GM18498 (cell line): ENCODE results near the gene DISC1.
"Not testable (repeated sequence)": the region's sequence is repeated elsewhere in the genome, so short reads cannot be mapped to it uniquely, and the experiment has no call there.

Experiments used
- ATAC-seq: cut with Tn5 transposase; IDR thresholded peaks from one replicate; pipeline ENCODE4 v1.9.1; 2021; ENCODE audit warnings: mild to moderate bottlenecking, moderate library complexity; ENCODE audit not compliant: unreplicated experiment

The DISC1 gene

GRCh38 chr1:231872461-231872910 lies 245.9 kb downstream of the DISC1 start:
- no peak for ATAC-seq

- no peak for ATAC-seq
Observed at GRCh38 chr1:231878737-231879136, 252.1 kb downstream of the DISC1 start.

- no peak for ATAC-seq
Observed at GRCh38 chr1:231879296-231879695, 252.7 kb downstream of the DISC1 start.

- ATAC-seq = no peak
Observed at GRCh38 chr1:231882333-231882732, 255.7 kb downstream of the DISC1 start.

- ATAC-seq = no peak
Observed at GRCh38 chr1:231882790-231883189, 256.2 kb downstream of the DISC1 start.

GRCh38 chr1:231883382-231883781 lies 256.8 kb downstream of the DISC1 start:
- no peak for ATAC-seq

GRCh38 chr1:231885209-231885854 lies 258.7 kb downstream of the DISC1 start:
- ATAC-seq = no peak

GRCh38 chr1:231887166-231887565 lies 260.6 kb downstream of the DISC1 start:
- ATAC-seq = no peak

- ATAC-seq = no peak
Observed at GRCh38 chr1:231887866-231888265, 261.3 kb downstream of the DISC1 start.

DNA sequence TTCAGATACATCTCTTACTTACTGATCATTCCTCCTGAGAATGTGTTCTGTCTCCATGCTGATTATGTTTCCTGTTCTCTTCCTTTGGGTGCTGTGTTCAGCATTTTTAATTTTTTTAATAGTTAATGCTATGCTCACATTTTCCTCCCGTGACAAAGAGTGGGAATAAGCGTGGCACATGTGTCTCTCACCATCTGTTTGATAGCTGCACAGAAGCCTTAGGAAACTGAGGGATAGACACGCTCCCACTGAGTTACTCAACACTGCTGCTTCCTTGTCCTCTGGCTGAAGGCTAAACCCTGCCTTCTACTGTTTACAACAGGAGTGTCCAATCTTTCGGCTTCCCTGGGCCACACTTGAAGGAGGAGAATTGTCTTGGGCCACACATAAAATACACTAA lies 264.2 kb downstream of the DISC1 start:
- ATAC-seq = no peak

DNA sequence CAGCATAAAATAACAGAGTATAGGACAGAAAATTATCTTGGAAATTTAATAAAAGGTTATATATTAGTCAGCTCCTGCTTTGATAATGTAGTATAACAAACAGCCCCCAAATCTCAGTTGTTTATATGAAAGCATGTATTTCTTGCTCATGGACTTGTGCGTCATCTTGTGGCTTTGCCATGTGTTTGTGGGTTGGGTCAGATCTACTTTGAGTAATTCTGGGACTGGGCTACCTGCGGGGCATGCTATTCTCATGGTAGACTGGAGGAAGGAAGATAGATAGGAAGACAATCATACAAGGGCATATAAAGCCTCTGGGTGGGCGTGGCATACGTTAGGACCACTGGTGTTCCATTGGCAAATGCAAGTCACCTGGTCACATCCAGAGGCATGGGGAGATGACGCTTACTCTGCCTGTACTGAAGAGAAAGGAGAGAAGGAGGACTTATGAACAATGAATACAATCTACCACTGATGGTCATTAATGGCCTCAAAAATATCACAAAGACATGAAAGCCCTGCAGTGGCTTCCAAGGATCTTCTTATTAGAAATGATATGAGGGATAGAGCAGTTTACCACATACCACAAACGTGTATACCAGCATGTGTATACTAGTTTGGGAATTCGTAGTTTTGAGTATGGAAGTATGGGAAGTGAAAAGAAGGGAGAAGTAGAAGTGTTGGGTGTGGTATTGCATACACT lies 267.0 kb downstream of the DISC1 start:
- no peak for ATAC-seq

DNA sequence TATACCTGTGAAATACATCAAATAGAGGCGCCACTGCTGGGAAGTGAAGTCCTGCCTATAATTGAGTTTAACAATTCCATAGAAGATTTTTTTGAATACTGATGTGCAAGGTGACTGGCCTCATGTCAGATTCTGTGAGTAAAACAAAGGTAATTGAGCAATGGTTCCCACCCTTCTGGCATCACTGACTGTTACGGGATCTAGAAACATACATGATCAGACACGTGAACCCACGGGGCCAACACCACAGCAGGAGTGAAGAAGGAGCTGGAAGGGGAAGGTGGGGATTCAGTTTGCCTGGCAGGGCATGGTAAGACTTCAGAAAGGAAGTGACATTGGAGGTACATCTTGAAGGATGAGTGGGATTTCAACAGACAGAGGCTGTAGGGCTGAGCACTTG lies 270.2 kb downstream of the DISC1 start:
- ATAC-seq = no peak

GRCh38 chr1:231899046-231899445 lies 272.5 kb downstream of the DISC1 start:
- ATAC-seq = no peak

DNA sequence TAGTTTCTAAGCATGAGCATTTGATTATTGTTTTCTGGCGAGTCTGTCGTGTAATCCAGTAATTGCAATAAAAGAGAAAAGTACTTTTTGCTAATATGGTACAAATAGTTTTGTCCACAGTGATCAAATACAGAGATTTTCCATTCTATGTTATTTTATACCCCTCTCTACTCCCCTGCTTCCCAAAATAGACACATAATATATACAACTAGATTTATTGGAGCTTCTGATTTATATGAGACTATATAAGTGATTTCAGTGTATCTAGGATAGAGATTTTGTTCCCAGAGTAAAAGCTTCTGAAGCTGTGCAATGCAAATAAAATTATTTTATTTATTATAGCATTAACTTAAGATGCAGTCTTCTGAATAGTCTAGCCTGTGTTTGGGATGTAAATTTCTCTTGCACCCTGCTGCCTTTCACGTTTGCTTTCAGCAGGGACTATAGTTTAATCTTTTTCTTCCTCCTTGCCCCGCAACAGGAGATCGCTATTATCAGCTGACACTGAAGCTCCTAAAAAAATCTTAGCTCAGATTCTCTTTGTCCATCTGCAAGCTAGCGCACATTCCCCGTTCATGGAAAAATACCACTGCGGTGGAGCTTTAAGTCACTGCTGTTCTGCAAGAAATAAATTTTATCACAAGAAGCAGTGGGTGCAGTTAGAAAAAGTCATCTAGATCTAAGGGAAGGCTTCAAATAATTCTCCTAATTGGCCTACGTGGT lies 273.3 kb downstream of the DISC1 start:
- no peak for ATAC-seq

DNA sequence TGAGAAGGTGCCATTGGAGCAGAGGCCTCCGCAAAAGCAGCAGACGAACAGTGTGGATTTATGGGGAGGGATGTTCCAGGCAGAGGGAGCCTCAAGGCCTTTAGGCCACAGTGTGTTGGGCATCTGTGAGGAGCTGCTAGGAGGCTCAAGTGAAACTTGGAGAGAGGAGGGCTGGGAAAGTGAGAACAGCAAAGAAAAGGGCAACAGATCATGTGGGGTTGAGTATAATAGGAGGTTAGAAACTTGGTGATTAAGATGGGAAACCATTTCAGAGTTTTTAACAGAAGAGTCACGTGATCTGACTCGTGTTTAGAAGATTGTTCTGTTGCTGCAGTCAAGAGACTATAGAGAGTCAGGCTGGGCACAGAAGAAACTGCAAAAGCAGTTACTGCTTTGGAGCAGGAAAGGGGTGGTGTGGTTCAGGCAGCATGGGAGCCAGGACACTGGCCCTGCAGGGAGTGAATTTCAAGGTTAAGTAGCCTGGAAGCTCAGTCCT lies 277.0 kb downstream of the DISC1 start:
- no peak for ATAC-seq

DNA sequence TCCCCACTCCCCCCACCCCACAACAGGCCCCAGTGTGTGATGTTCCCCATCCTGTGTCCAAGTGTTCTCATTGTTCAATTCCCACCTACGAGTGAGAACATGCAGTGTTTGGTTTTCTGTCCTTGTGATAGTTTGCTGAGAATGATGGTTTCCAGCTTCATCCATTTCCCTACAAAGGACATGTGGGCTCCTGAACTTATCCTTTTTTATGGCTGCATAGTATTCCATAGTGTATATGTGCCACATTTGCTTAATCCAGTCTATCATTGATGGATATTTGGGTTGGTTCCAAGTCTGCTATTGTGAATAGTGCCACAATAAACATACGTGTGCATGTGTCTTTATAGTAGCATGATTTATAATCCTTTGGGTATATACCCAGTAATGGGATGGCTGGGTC lies 280.7 kb downstream of the DISC1 start:
- ATAC-seq = not testable (repeated sequence)

GRCh38 chr1:231913493-231913892 lies 286.9 kb downstream of the DISC1 start:
- no peak for ATAC-seq

GRCh38 chr1:231918239-231919015 lies 291.8 kb downstream of the DISC1 start:
- ATAC-seq = no peak

DNA sequence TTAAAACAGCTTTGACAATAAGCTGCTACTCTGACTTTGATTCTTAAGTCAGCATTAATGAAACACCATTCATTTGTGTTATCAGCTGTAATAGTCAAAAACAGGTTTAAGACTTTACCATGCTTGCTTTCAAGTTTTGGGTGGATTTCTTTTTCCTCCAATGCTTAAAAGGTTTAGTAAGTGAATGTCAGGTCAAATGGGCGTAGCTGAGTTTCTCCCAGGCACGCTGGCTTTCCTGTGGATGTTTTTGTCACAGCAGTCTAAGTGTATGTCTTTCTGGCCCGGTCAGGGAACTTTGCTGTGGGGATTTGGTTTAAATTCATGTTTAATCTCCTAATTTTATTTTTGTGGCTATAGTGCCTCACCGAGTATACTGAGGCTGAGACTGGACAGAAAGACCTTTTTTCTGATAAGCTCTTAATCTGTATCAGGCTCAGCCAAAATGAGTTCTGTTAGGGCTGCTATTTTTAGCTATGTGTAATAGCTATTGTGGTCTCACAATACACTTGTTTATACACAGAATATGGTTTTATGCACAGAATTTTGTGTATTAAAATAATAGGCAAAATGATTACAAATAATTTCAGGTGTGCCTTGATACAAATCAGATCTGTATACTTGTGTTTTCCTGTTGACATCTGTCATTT lies 292.8 kb downstream of the DISC1 start:
- ATAC-seq = no peak

DNA sequence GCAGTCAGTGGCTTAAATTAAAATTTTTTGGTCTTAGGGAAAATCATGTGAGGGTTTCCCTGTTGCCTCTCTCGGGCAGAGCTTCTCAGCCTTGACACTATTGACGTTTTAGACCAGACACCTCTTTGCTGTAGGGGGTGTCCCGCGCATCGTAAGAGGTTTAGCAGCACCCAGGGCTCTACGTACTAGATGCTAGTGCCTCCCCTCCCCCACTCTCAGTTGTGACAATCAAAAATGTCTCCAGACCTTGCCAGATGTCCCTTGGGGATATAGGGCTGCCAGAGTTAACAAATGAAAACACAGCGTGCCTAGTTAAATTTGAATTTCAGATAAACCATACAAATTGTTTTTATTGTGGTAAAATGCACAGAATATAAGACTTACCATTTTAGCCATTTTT lies 293.3 kb downstream of the DISC1 start:
- ATAC-seq = no peak
